Left renal pelvis (tissue), 4 donors: ENCODE data around the gene TMBIM1. TPM values are rescaled to one million over a fixed set of nuclear protein-coding genes. Genes with fewer than 3 reads are reported as not detected.

Experiments
- DNase-seq, 4 donors: peaks; one replicate each; pipeline ENCODE4 v3.0.0-alpha.2; 2013; ENCODE audit warnings: low read depth in 4 of 4, low spot score in 3 of 4
- polyA plus RNA-seq, 4 donors: library from polyadenylated mRNA; unstranded; fragments of 120-200 nt; gene quantifications; one replicate each; pipeline ENCODE4 v1.2.1, GENCODE V29; 2013; ENCODE audit not compliant: insufficient read length in 4 of 4

The TMBIM1 gene
- polyA plus RNA-seq, 4 donors = 72.2 to 94.0 (median 86.5) TPM

- DNase-seq = no peak
Measured at GRCh38 chr2:218226903-218227302, 65.4 kb downstream of the TMBIM1 start.

Other genes with a start within 250 kb of the TMBIM1 start
- gene RUFY4, start 223.2 kb downstream of the TMBIM1 start, polyA plus RNA-seq = under 1 TPM in 3 of 4 donors, not detected in 1; 0.11 to 0.50 (median 0.37) TPM
- gene CXCR2, start 166.5 kb downstream of the TMBIM1 start, polyA plus RNA-seq = 1 to 10 TPM in 1 of 4 donors, under 1 TPM in 3; 0.06 to 1.3 (median 0.41) TPM
- under 1 TPM in 1 of 4 donors, not detected in 3; 0.55 TPM for gene CXCR1, start 125.5 kb downstream of the TMBIM1 start, polyA plus RNA-seq
- gene ARPC2, start 75.3 kb downstream of the TMBIM1 start, polyA plus RNA-seq = 100 to 1,000 TPM; 216 to 275 (median 255) TPM
- gene GPBAR1, start 31.5 kb downstream of the TMBIM1 start, polyA plus RNA-seq = 1 to 10 TPM; 1.6 to 2.8 (median 1.9) TPM
- 100 to 1,000 TPM in 3 of 4 donors, 10 to 100 TPM in 1; 75.6 to 140 (median 117) TPM for gene AAMP, start 22.4 kb downstream of the TMBIM1 start, polyA plus RNA-seq
- gene PNKD, start 22.0 kb downstream of the TMBIM1 start, polyA plus RNA-seq = 100 to 1,000 TPM in 2 of 4 donors, 10 to 100 TPM in 2; 46.5 to 127 (median 96.1) TPM
- 1 to 10 TPM in 3 of 4 donors, under 1 TPM in 1; 0.19 to 6.5 (median 4.9) TPM for gene CATIP, start 64.4 kb upstream of the TMBIM1 start, polyA plus RNA-seq
- 1 to 10 TPM in 2 of 4 donors, under 1 TPM in 2; 0.57 to 1.5 (median 1.0) TPM for gene SLC11A1, start 89.8 kb upstream of the TMBIM1 start, polyA plus RNA-seq
- 100 to 1,000 TPM; 131 to 162 (median 132) TPM for gene CTDSP1, start 107.4 kb upstream of the TMBIM1 start, polyA plus RNA-seq
- gene VIL1, start 126.6 kb upstream of the TMBIM1 start, polyA plus RNA-seq = 10 to 100 TPM in 3 of 4 donors, under 1 TPM in 1; 0.75 to 28.8 (median 19.5) TPM